ENCODE measurements around the gene PHF20.
"Not testable (repeated sequence)": the region's sequence is repeated elsewhere in the genome, so short reads cannot be mapped to it uniquely, and the experiment has no call there.

The PHF20 gene

GRCh38 chr20:35953387-35954199 lies 181.8 kb downstream of the PHF20 start:
- peak overlapping the region; percentile 99 for H3K27ac ChIP-seq
- DNase-seq (ENCODE audit: low read depth, low spot score): no peak

DNA sequence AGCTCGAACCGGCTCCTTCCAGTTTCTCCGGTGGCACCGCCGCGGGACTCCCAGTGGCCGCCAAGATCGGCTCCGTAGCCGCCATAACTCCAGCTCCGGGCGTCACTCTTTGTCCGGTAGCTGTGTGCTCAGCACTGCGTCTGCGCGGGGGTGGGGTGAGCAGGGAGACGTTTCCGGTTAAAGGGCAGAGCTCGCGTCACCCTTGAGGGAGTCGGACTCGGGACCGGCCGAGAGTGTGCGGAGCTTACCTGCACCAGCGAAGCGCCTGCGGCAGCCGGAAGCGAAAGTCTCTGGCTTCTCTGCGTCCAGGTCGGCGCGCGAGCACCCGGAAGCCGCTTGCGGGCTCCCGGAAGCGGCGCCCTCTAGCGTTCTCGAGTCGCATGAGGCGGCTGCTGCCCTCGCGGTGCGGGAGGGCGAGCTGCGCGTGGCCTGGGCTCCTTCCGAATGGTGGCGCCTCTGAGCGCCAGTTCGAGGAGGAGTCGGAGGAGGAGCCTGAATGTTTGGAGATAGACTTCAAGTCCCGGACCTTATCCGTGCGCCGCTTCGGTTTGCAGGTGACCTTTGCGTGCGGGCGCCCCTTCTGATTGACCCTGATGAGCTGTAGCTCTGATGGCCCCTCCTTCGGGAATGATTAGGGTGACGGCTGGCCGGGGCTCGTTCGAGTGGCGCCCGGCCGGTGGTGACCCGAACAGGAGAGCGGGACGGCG lies 182.5 kb downstream of the PHF20 start, which contains the start of gene SCAND1:
Gene SCAND1 (minus strand): TSS at position 303 of the 707 bp plus-strand sequence. CDS start 218 bp downstream, at position 85.
- peak within 1 kb of the TSS; percentile 99 for H3K27ac ChIP-seq
- peak; percentile 94 for DNase-seq (ENCODE audit: low read depth, low spot score)

DNA sequence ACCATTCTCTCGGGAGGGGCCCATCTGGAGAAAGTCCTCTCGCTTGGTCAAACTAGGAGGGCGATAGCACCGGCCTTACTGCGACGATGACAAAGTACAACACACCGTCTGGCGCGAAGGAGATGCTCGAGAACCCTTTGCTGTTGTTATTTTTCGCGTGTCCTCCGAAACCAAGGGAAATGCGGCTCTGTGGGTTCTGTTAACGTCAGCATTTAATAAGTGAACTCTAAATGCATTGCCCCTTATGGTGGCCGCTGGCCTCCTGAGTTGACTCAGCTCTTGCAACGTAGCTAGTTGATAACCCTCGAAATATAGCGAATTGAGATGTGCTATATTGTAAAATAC lies 183.1 kb downstream of the PHF20 start:
- peak overlapping the region; percentile 99 for H3K27ac ChIP-seq
- no peak for DNase-seq (ENCODE audit: low read depth, low spot score)

- DNase-seq (ENCODE audit: low read depth, low spot score): no peak
- peak overlapping the region; percentile 48 for H3K27ac ChIP-seq
These were observed 184.8 kb downstream of the PHF20 start for GRCh38 chr20:35956616-35957015.

DNA sequence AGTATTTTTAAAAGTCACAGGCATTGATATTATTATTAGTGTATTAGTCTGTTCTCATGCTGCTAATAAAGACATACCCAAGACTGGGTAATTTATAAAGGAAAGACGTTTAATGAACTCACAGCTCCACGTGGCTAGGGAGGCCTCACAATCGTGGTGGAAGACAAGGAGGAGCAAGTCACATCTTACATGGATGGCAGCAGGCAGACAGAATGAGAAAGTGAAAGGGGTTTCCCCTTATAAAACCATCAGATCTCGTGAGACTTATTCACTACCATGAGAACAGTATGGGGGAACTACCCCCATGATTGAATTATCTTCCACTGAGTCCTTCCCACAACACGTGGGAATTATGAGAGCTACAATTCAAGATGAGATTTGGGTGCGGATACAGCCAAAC lies 187.5 kb downstream of the PHF20 start:
- not testable (repeated sequence) for H3K27ac ChIP-seq; DNase-seq (ENCODE audit: low read depth, low spot score)

GRCh38 chr20:35963878-35964277 lies 192.1 kb downstream of the PHF20 start:
- no peak for DNase-seq (ENCODE audit: low read depth, low spot score)
- H3K27ac ChIP-seq: no peak overlapping the region

DNA sequence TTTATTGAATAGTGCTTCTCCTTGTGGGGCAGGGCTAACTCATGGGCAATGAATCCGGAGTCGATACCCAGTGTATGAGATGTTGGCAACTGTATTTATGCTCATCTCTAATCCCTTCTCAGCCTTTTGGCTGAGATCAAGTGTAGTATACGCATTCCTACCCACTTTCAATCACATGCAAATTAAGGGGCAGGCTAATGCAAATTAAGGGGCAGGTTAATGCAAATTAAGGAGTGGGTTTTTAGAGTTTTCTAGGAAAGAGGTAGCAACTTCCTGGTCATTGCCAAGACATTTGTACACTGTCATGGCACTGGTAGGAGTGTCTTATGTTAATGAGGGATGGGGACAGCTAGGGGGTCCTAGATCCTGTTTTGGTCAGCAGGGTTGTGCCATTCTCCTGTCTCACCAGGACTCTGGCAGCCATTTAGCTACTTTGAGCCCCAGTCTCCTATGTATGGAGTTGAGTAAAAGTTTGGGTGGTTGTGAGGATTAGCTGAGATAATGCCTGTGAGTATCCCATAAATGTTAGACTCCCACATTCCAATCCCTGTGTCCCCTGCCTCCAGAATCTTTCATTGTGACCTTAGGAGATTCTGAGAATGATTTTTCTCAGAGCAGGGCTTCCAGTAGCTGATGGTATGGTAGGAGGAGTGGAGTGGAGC lies 196.3 kb downstream of the PHF20 start, which contains the start of gene CNBD2:
Gene CNBD2 (plus strand): TSS at position 612 of the 662 bp plus-strand sequence. CDS start 173 bp downstream, outside the sequence.
- no peak within 1 kb of the TSS for H3K27ac ChIP-seq

DNA sequence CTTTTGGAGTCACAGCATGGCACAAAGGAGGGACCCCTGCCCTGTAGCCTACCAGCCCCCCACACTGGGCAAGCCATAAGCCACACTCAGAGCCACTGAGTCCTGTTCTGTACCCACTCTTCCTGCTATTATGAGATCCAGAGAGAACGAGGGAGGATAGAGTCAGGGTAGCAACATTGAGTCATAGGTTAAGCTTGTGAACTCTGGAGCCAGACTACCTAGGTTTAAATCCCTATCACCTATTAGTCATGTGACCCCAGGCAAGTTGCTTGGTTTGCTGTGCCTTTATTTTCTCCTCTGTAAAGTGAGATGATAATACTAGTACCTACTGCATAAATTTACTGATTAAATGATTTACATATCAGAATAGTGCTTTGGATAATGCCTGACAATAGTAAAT lies 197.1 kb downstream of the PHF20 start:
- DNase-seq (ENCODE audit: low read depth, low spot score): no peak
- no peak overlapping the region for H3K27ac ChIP-seq

More for the DNA sequence above, 196.3 kb downstream of the PHF20 start, which contains the start of gene CNBD2:
- DNase-seq (ENCODE audit: low read depth, low spot score): no peak

GRCh38 chr20:35971981-35972380 lies 200.2 kb downstream of the PHF20 start:
- no peak for DNase-seq (ENCODE audit: low read depth, low spot score)
- H3K27ac ChIP-seq: no peak overlapping the region

DNA sequence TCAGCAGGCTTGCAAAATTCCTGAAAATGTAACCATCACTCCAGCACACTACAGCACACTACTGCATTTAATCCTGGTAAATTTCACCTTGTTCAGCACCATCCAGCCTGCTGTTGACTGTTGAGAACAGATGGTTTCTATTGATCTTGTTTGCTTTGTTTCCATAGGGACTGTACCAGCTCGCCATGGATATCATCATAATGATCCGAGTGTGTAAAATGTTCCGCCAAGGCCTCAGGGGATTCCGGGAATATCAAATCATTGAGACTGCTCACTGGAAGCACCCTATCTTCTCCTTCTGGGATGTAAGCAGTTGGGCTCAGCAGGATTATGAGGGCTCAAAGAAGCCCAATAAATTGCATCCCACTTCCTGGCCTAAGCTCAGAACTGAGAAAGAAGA lies 200.6 kb downstream of the PHF20 start:
- H3K27ac ChIP-seq: no peak overlapping the region
- no peak for DNase-seq (ENCODE audit: low read depth, low spot score)

DNA sequence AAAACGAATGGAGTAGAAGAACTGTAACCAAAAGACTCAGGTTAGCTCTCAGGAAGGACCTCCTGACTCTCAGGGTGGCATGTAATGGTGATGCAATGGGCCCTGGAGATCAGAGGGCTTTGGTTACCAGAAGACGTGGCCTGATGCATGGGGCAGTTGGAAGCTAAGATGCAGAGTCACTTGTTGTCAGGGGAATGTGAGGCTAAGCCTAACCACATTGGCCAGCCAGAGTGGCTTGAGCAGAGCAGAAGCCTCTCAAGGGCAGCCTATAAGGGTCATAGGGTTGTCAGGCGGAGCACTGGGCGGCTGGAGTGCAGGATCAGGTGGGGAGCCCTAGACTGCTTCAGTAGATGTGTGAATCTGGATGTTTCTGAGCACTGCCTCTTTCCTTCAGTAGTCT lies 202.4 kb downstream of the PHF20 start:
- no peak for DNase-seq (ENCODE audit: low read depth, low spot score)

GRCh38 chr20:35975576-35976373 lies 204.0 kb downstream of the PHF20 start:
- no peak for DNase-seq (ENCODE audit: low read depth, low spot score)
- no peak overlapping the region for H3K27ac ChIP-seq

More for the DNA sequence above, 202.4 kb downstream of the PHF20 start:
- no peak overlapping the region for H3K27ac ChIP-seq

DNA sequence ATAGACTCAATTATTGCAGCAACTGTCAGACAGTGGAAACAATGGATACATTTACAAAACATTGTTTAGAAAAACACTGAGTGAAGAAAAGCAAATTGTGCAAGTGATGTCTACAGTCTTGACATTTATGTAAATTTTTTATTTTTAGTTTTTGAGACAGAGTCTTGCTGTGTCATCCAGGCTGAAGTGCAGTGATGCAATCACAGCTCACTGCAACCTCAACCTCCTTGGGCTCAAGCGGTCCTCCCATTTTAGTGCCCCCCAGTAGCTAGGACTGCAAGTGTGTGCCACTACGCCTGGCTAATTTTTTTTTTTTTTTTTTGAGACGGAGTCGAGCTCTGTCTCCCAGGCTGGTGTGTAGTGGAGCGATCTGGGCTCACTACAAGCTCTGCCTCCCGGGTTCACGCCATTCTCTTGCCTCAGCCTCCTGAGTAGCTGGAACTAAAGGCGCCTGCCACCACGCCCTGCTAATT lies 206.3 kb downstream of the PHF20 start:
- DNase-seq (ENCODE audit: low read depth, low spot score): no peak
- no peak overlapping the region for H3K27ac ChIP-seq

GRCh38 chr20:35979544-35979943 lies 207.7 kb downstream of the PHF20 start:
- no peak for DNase-seq (ENCODE audit: low read depth, low spot score)
- H3K27ac ChIP-seq: no peak overlapping the region

DNA sequence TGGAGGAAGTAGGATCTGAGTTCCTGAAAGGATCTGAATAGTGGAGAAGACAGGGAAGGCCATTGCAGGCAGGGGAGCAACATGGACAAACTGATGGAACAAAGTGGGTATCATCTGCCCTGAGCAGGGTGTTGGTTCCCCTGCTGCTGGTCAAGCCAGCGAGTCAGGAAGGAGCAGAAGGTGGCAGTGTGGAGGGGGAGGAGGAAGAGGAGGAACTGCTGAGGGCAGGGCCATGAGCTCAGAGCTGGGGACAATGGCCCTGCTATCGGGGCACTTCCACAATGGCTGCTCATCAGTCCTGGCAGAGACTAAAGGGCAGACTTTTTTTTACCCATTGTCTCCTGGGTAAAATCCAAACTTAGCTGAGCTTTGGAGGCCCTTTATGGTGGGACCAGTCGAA lies 210.2 kb downstream of the PHF20 start:
- H3K27ac ChIP-seq: no peak overlapping the region
- DNase-seq (ENCODE audit: low read depth, low spot score): no peak

DNA sequence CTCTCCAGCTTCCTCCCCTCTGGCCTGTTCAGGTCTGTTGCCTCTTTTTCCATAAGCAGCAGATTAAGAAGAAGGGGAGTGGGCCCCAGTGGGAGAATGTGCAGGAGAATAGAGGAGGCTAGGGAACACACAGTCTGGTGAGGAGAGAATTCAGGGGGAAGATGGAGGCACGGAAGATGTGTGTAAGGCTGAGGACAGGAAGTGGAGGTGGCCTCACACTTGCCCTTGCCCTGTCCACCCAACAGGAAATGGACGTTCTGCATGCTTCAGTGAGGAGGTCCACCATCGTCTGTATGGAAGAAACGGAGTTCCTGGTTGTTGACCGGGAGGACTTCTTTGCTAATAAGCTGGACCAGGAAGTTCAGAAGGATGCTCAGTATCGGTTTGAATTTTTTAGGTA lies 212.6 kb downstream of the PHF20 start:
- no peak overlapping the region for H3K27ac ChIP-seq
- no peak for DNase-seq (ENCODE audit: low read depth, low spot score)

GRCh38 chr20:35985806-35986205 lies 214.0 kb downstream of the PHF20 start:
- DNase-seq (ENCODE audit: low read depth, low spot score): no peak
- H3K27ac ChIP-seq: no peak overlapping the region

DNA sequence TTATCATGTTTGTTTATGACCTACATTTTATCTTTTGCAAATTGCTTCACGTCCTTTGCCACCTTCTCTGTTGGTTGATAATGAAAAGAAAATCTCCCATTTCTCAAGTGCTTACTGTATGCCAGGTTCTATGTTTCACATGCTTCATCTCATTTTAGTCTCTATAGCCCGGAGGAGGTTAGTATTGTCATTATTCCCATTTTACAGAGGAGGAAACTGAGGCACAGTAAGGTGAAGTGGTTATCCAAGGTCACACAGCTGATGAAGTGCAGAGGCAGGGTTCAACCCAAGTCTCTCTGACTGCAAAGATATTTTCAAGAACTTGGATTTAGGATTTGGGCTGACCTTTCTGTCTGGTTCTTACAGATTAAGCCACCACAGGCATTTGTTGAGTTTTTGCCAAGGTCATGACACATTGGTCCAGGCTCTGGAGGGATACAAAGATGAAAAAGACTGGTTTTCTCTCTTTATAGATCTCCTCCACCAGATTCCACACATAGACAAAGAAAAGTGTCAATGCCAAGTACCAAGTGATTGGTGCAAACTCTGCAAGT lies 217.2 kb downstream of the PHF20 start:
- DNase-seq (ENCODE audit: low read depth, low spot score): no peak
- H3K27ac ChIP-seq: no peak overlapping the region

DNA sequence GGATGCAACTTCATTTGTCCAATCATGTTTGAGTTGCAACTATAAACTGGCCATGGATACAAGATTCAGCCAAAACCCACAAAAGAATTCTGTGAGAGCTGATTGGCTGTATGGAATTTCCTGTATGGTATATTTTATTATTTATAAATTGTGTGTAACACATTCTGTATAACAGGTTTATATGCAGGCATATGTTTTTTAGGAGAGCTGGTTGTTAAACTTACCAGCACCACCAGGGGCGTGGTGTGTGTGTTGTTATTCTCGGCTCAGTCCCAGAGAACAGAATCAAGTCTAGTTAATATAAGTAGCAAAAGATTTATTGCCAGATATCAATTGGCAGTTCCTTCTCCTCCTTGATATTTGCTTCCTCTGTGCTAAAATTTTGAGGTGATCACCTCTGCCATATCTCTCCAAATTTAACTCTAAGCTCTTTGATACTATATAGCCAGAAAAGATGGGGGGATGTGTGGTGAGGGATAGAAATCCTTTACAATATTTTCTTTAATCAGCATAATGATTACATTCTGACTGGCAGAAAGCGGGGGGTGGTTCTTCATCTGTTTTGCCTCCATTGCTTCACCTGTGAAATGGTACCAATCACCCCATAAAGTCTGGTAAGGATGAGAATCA lies 219.4 kb downstream of the PHF20 start:
- no peak for DNase-seq (ENCODE audit: low read depth, low spot score)
- no peak overlapping the region for H3K27ac ChIP-seq

Data from epithelial cell of prostate (primary cell).